Endothelial cell of umbilical vein (primary cell): ENCODE results near the gene HEPH. TPM values are rescaled to one million over a fixed set of nuclear protein-coding genes. Genes with fewer than 3 reads are reported as not detected.

ENCODE experiments used
- BruUV-seq: library from RNA; stranded (reverse); fragments of 400-500 nt; replicated peaks from 2 replicates; lab custom pipeline; 2021; lab: Mats Ljungman, UMichigan
- CTCF ChIA-PET: fragments of 300-600, 350-600 bp; sonication (Branson Sonifier 250); formaldehyde crosslinking; loops from one replicate; lab custom pipeline; 2021; ENCODE audit warnings: antibody characterized with exemption, inconsistent platforms; lab: Charles Lee
- POLR2A ChIA-PET: fragments of 300-600, 350-600 bp; sonication (Branson Sonifier 250); formaldehyde crosslinking; loops from one replicate; lab custom pipeline; 2021; ENCODE audit warnings: antibody characterized with exemption, inconsistent platforms; lab: Charles Lee
- DNase-seq: peaks from one replicate; pipeline ENCODE4 v3.0.0-alpha.2; 2011; ENCODE audit warnings: low read depth, low spot score
- FAIRE-seq: peaks from 2 replicates; lab custom pipeline; 2011; peaks lifted over from hg19 to GRCh38; lab: Jason Lieb, UNC
- H2AFZ ChIP-seq: 2 replicates; pipeline ENCODE4 v1.6.0; 2012; ENCODE audit warnings: low read depth, low read length, control low read depth, inconsistent platforms
- H3K27ac ChIP-seq: 2 replicates; pipeline ENCODE4 v1.5.1; 2011; ENCODE audit warnings: low read depth, mild to moderate bottlenecking, control low read depth, low read length, moderate library complexity; ENCODE audit not compliant: insufficient read depth
- H3K27me3 ChIP-seq, 2 experiments: 2 replicates each; pipeline versions ENCODE4 v1.6.0 to v1.6.1; 2011; ENCODE audit warnings: low read length in 2 of 2, mixed read lengths in 1 of 2; ENCODE audit not compliant: control insufficient read depth in 2 of 2, insufficient read depth in 2 of 2
- H3K36me3 ChIP-seq, 2 experiments: 2 replicates in 1 of 2; 3 replicates in 1 of 2; pipeline ENCODE4 v1.5.1; 2011; ENCODE audit warnings: low read length in 2 of 2, mild to moderate bottlenecking in 1 of 2, moderate library complexity in 1 of 2; ENCODE audit not compliant: control insufficient read depth in 2 of 2, insufficient read depth in 2 of 2; ENCODE audit errors: extremely low read depth in 1 of 2
- H3K4me1 ChIP-seq: 3 replicates; pipeline ENCODE4 v1.5.1; 2011; ENCODE audit warnings: mild to moderate bottlenecking, low read length; ENCODE audit not compliant: control insufficient read depth, insufficient read depth; ENCODE audit errors: extremely low read depth
- H3K4me2 ChIP-seq: 2 replicates; pipeline ENCODE4 v1.6.1; 2011; ENCODE audit warnings: low read length, control low read depth, mixed read lengths; ENCODE audit not compliant: insufficient read depth
- H3K4me3 ChIP-seq, 3 experiments: fragments of 200-600 bp in 1 of 3; sonication (generic), shearing (Covaris generic) in 1 of 3; replicated peaks in 1 of 3; 2 replicates each; pipeline ENCODE4 v1.5.1; 2011 to 2016; ENCODE audit warnings: control low read depth in 3 of 3, low read length in 3 of 3, mild to moderate bottlenecking in 2 of 3, inconsistent platforms in 1 of 3, low read depth in 1 of 3, moderate library complexity in 1 of 3; ENCODE audit not compliant: insufficient read depth in 1 of 3
- H3K79me2 ChIP-seq: 2 replicates; pipeline ENCODE4 v1.6.0; 2012; ENCODE audit warnings: low read length, inconsistent platforms; ENCODE audit not compliant: control insufficient read depth, insufficient read depth
- H3K9ac ChIP-seq: replicated peaks from 2 replicates; pipeline ENCODE3; 2011; ENCODE audit warnings: low read length, control low read depth; ENCODE audit not compliant: insufficient read depth; ENCODE audit errors: extremely low read depth
- H3K9me1 ChIP-seq: replicated peaks from 3 replicates; pipeline ENCODE4 v1.6.0; 2011; ENCODE audit warnings: mild to moderate bottlenecking, low read length; ENCODE audit not compliant: control insufficient read depth, insufficient read depth; ENCODE audit errors: extremely low read depth
- H3K9me3 ChIP-seq: replicated peaks from 2 replicates; pipeline ENCODE4 v1.5.1; 2012; ENCODE audit warnings: low read length, inconsistent platforms; ENCODE audit not compliant: control insufficient read depth, insufficient read depth
- H4K20me1 ChIP-seq: replicated peaks from 2 replicates; pipeline ENCODE3; 2011; ENCODE audit warnings: mild to moderate bottlenecking, low read length; ENCODE audit not compliant: control insufficient read depth, insufficient read depth; ENCODE audit errors: extremely low read depth
- CTCF ChIP-seq, 2 donors: IDR thresholded peaks; 1 replicate in 1 of 2; 2 replicates in 1 of 2; pipeline ENCODE4 v1.5.1; 2011; ENCODE audit warnings: low read length in 2 of 2, mild to moderate bottlenecking in 2 of 2, moderate library complexity in 2 of 2, control low read depth in 1 of 2, inconsistent platforms in 1 of 2, low read depth in 1 of 2; ENCODE audit not compliant: insufficient read depth in 1 of 2; ENCODE audit errors: extremely low read depth in 1 of 2
- EZH2 ChIP-seq: IDR thresholded peaks from 2 replicates; pipeline ENCODE4 v1.6.1; 2012; ENCODE audit warnings: borderline replicate concordance, low read depth, mild to moderate bottlenecking, moderate library complexity, low read length, inconsistent platforms; ENCODE audit not compliant: severe bottlenecking
- FOS ChIP-seq: IDR thresholded peaks from 2 replicates; pipeline ENCODE4 v1.6.1; 2011; ENCODE audit warnings: mild to moderate bottlenecking, low read length, moderate library complexity, borderline replicate concordance; ENCODE audit not compliant: insufficient read depth
- GATA2 ChIP-seq: IDR thresholded peaks from 2 replicates; pipeline ENCODE4 v1.7.0; 2011; ENCODE audit warnings: low read depth, mild to moderate bottlenecking, moderate library complexity, mixed read lengths, low read length; ENCODE audit not compliant: insufficient read length, insufficient read depth
- JUN ChIP-seq: IDR thresholded peaks from 2 replicates; pipeline ENCODE4 v1.6.1; 2011; ENCODE audit warnings: borderline replicate concordance, low read depth; ENCODE audit not compliant: insufficient read length, insufficient read depth
- MAX ChIP-seq: IDR thresholded peaks from 2 replicates; pipeline ENCODE4 v1.6.1; 2011; ENCODE audit not compliant: insufficient read depth, insufficient read length
- MYC ChIP-seq: IDR thresholded peaks from one replicate; pipeline ENCODE4 v1.6.1; 2011; ENCODE audit warnings: mild to moderate bottlenecking, low read depth, low read length
- POLR2A ChIP-seq: IDR thresholded peaks from 2 replicates; pipeline ENCODE4 v1.6.1; 2012; ENCODE audit warnings: low read depth, mild to moderate bottlenecking, control low read depth, low read length
- POLR2AphosphoS5 ChIP-seq: IDR thresholded peaks from 2 replicates; pipeline ENCODE4 v1.6.1; 2012; ENCODE audit warnings: low read depth, mild to moderate bottlenecking, control low read depth, low read length, moderate library complexity; ENCODE audit not compliant: insufficient read depth
- dilution Hi-C: fragments of 300-500 bp; cut with MboI; formaldehyde crosslinking; loops from one replicate; pipeline ENCODE4 v1.15.0; 2019; ENCODE audit warnings: low sequenced_read_pairs; ENCODE audit not compliant: extremely low pct_ligation_motif_present
- intact Hi-C: fragments of 100-400 bp; cut with micrococcal nuclease; formaldehyde crosslinking; loops from one replicate; pipeline ENCODE4 v1.10.0; 2022
- polyA plus RNA-seq, 4 experiments: library from polyadenylated mRNA; depleted of rRNA in 3 of 4; stranded (reverse) in 3 of 4; unstranded in 1 of 4; fragments of >200 nt; gene quantifications; 2 replicates each; pipeline versions ENCODE4 v1.2.1 to v1.2.3, GENCODE V29; 2011 to 2012; ENCODE audit warnings: missing spikeins in 1 of 4
- total RNA-seq: library from RNA; stranded (reverse); gene quantifications from 2 replicates; pipeline ENCODE4 v1.2.3, GENCODE V29; 2021

The HEPH gene
- total and polyA plus RNA-seq, 2 donors (not counting 3 experiments of a cell fraction or from before 2014, with no cell fraction given) = 0.08 to 0.20 TPM

GRCh38 chrX:66150163-66150562 lies 13.9 kb upstream of the HEPH start:
- intact Hi-C loops (no loop called here), dilution Hi-C loops (no loop called here)
- Histone ChIP-seq H3K36me3 (no peaks in the 10 kb centered on the region), H3K4me1 (no peaks in the 10 kb centered on the region), H3K4me2 (no peak overlapping the region), H3K9ac (no peak overlapping the region), H4K20me1 (no peaks in the 10 kb centered on the region), H2AFZ (no peak overlapping the region), H3K4me3 (no peak overlapping the region), H3K9me3 (no peaks in the 10 kb centered on the region), H3K9me1 (no peaks in the 10 kb centered on the region), H3K79me2 (no peaks in the 10 kb centered on the region), H3K27ac (no peak overlapping the region), H3K27me3 (no peaks in the 10 kb centered on the region)
- DNase-seq (no peak), FAIRE-seq (no peak)
- TF ChIP-seq CTCF (IDR thresholded peaks at IDR 0.05; ENCODE audit: extremely low read depth in 1 of 2, insufficient read depth in 1 of 2, low read depth in 1 of 2, low read length in 2 of 2) = no peak
- POLR2A ChIA-PET = no interaction called here
- BruUV-seq = no TSS peak
- CTCF ChIA-PET = no interaction called here

GRCh38 chrX:66162331-66162822 lies 1.7 kb upstream of the HEPH start:
- ChIA-PET POLR2A (no interaction called here), CTCF (no interaction called here)
- DNase-seq = no peak
- Histone ChIP-seq H3K9me3 (no peaks in the 10 kb centered on the region), H3K9ac (no peak overlapping the region), H4K20me1 (no peaks in the 10 kb centered on the region), H3K4me2 (no peak overlapping the region), H3K4me3 (no peak overlapping the region), H3K79me2 (no peaks in the 10 kb centered on the region), H3K27ac (no peak overlapping the region), H3K4me1 (no peaks in the 10 kb centered on the region), H3K36me3 (no peaks in the 10 kb centered on the region), H2AFZ (no peak overlapping the region), H3K9me1 (no peaks in the 10 kb centered on the region), H3K27me3 (no peaks in the 10 kb centered on the region)
- dilution Hi-C loops = no loop called here
- intact Hi-C loops = no loop called here
- BruUV-seq = no TSS peak
- TF ChIP-seq CTCF (IDR thresholded peaks at IDR 0.05; ENCODE audit: extremely low read depth in 1 of 2, insufficient read depth in 1 of 2, low read depth in 1 of 2, low read length in 2 of 2) = no peak
- TF ChIP-seq POLR2A = no peak
- TF ChIP-seq GATA2 = no peak
- TF ChIP-seq POLR2AphosphoS5 = no peak
- no peak for TF ChIP-seq FOS
- TF ChIP-seq JUN = no peak
- TF ChIP-seq EZH2 = no peak
- TF ChIP-seq MAX = no peak
- no peak for TF ChIP-seq MYC
- FAIRE-seq = no peak
